PC-3 (cell line): Measurements from ENCODE around the gene PLEKHH1. TPM values are rescaled to one million over a fixed set of nuclear protein-coding genes. Genes with fewer than 3 reads are reported as not detected.
A peak's percentile ranks its signal among the peaks of the same experiment; 100 is the strongest.
"Not testable (repeated sequence)": the region's sequence is repeated elsewhere in the genome, so short reads cannot be mapped to it uniquely, and the experiment has no call there.

Experiments
- ATAC-seq: fragments of 200-7000 bp; cut with Tn5 transposase; 2 replicates; pipeline ENCODE4 v1.9.1; 2020; ENCODE audit warnings: mild to moderate bottlenecking, moderate library complexity
- BruUV-seq: library from RNA; stranded (reverse); fragments of 400-500 nt; replicated peaks from 2 replicates; lab custom pipeline; 2021; lab: Mats Ljungman, UMichigan
- CTCF ChIA-PET: fragments of 300-600 bp; sonication (Branson Sonifier 250); formaldehyde crosslinking; loops from one replicate; lab custom pipeline; 2022; ENCODE audit warnings: antibody characterized with exemption; lab: Charles Lee
- POLR2A ChIA-PET: fragments of 300-600 bp; sonication (Branson Sonifier 250); formaldehyde crosslinking; loops from one replicate; lab custom pipeline; 2022; ENCODE audit warnings: antibody characterized with exemption; ENCODE audit not compliant: unreplicated experiment; lab: Charles Lee
- DNase-seq: peaks from one replicate; pipeline ENCODE4 v3.0.0-alpha.2; 2015
- H2AFZ ChIP-seq: fragments of 300-600 bp; sonication (generic); 2 replicates; pipeline ENCODE4 v1.6.0; 2016; ENCODE audit warnings: antibody characterized with exemption, low read length
- H3F3A ChIP-seq: fragments of 300-600 bp; sonication (generic); one replicate; pipeline ENCODE4 v1.6.0; 2017; ENCODE audit warnings: antibody characterized with exemption, low read length, control low read depth, mild to moderate bottlenecking; ENCODE audit not compliant: unreplicated experiment
- H3K27ac ChIP-seq: fragments of 300-600 bp; sonication (generic); 2 replicates; pipeline ENCODE4 v1.5.1; 2016; ENCODE audit warnings: mild to moderate bottlenecking, low read length
- H3K27me3 ChIP-seq: fragments of 300-600 bp; sonication (generic); 2 replicates; pipeline ENCODE4 v1.6.1; 2016; ENCODE audit warnings: low read length, mixed read lengths
- H3K36me3 ChIP-seq: fragments of 300-600 bp; sonication (generic); 2 replicates; pipeline ENCODE4 v1.6.1; 2016; ENCODE audit warnings: low read depth, mixed run types, low read length, mixed read lengths
- H3K4me1 ChIP-seq: fragments of 300-600 bp; sonication (generic); 2 replicates; pipeline ENCODE4 v1.5.1; 2016; ENCODE audit warnings: low read length; ENCODE audit not compliant: insufficient read depth
- H3K4me2 ChIP-seq: fragments of 300-600 bp; sonication (generic); 2 replicates; pipeline ENCODE4 v1.6.0; 2016; ENCODE audit warnings: low read length
- H3K4me3 ChIP-seq: fragments of 300-600 bp; sonication (generic); 2 replicates; pipeline ENCODE4 v1.5.1; 2016; ENCODE audit warnings: mild to moderate bottlenecking, low read length, mixed read lengths
- H3K79me2 ChIP-seq: fragments of 300-600 bp; sonication (generic); 2 replicates; pipeline ENCODE4 v1.6.1; 2017; ENCODE audit warnings: low read length, mixed read lengths
- H3K9ac ChIP-seq: fragments of 300-600 bp; sonication (generic); 2 replicates; pipeline ENCODE4 v1.6.0; 2016; ENCODE audit warnings: mild to moderate bottlenecking, low read length
- H3K9me2 ChIP-seq: fragments of 300-600 bp; sonication (generic); replicated peaks from 2 replicates; pipeline ENCODE4 v1.6.1; 2016; ENCODE audit warnings: mixed run types, low read length, mixed read lengths
- H3K9me3 ChIP-seq: fragments of 300-600 bp; sonication (generic); 2 replicates; pipeline ENCODE4 v1.6.1; 2016; ENCODE audit warnings: low read length, mixed read lengths
- H4K20me1 ChIP-seq: fragments of 300-600 bp; sonication (generic); 2 replicates; pipeline ENCODE4 v1.6.1; 2016; ENCODE audit warnings: low read length, mixed read lengths
- CTCF ChIP-seq: fragments of 300-600 bp; sonication (generic); conservative IDR thresholded peaks from 2 replicates; pipeline ENCODE4 v1.5.1; 2017; ENCODE audit warnings: antibody characterized with exemption, low read depth, mild to moderate bottlenecking, low read length
- EZH2 ChIP-seq: fragments of 300-600 bp; sonication (generic); IDR thresholded peaks from one replicate; pipeline ENCODE4 v1.6.1; 2017; ENCODE audit warnings: antibody characterized with exemption, mild to moderate bottlenecking, low read length; ENCODE audit not compliant: unreplicated experiment
- EZH2phosphoT487 ChIP-seq: fragments of 300-600 bp; sonication (generic); IDR thresholded peaks from 2 replicates; pipeline ENCODE4 v1.6.1; 2018; ENCODE audit warnings: mild to moderate bottlenecking, antibody characterized with exemption, low read length, borderline replicate concordance
- intact Hi-C: fragments of 100-400 bp; cut with micrococcal nuclease; formaldehyde crosslinking; loops from 2 replicates; pipeline ENCODE4 v1.9.0; 2023
- total RNA-seq: library from RNA; depleted of rRNA; stranded (reverse); fragments of >200 nt; gene quantifications from 2 replicates; pipeline ENCODE4 v1.2.3, GENCODE V29; 2014

PLEKHH1 gene
- total RNA-seq, 1 experiment from 2014 or later, result 11.1 TPM

- Histone ChIP-seq H2AFZ (peak overlapping the region; percentile 85), H3K9ac (peak overlapping the region; percentile 43), H3K9me3 (no peaks in the 10 kb centered on the region), H4K20me1 (no peaks in the 10 kb centered on the region), H3K4me2 (peak overlapping the region; percentile 71), H3K36me3 (no peaks in the 10 kb centered on the region), H3K4me3 (peak overlapping the region; percentile 31; the same call in 1 of the 2 replicates), H3K27ac (peak overlapping the region; percentile 80), H3K9me2 (no peaks in the 10 kb centered on the region), H3K4me1 (peaks cover 31% of the 10 kb centered on the region), H3K79me2 (no peaks in the 10 kb centered on the region), H3F3A (no peaks in the 10 kb centered on the region), H3K27me3 (no peaks in the 10 kb centered on the region)
- CTCF ChIA-PET, result interaction anchor here (1.0 to 1.5 kb wide), 4 partner anchors 44 to 263 kb away, joined by 4 to 11 read pairs (median 5); partner anchors contain the start of gene ATP6V1D
- no peak for TF ChIP-seq EZH2
- TF ChIP-seq EZH2phosphoT487, result no peak
- no peak for TF ChIP-seq CTCF
- intact Hi-C loops, result loop anchor here (1.0 kb wide), 1 partner anchor 45 kb away; no protein-coding TSS in a partner anchor
- POLR2A ChIA-PET, result interaction anchor here (0.6 to 0.8 kb wide), 3 partner anchors 8 to 51 kb away, joined by 3 to 8 read pairs (median 7); no protein-coding TSS in a partner anchor
- no TSS peak for BruUV-seq
- DNase-seq (peak; percentile 79), ATAC-seq (peak; percentile 42)
Measured at GRCh38 chr14:67622675-67623074, 89.6 kb downstream of the PLEKHH1 start.

- Histone ChIP-seq H3K9me3 (no peaks in the 10 kb centered on the region), H3K36me3 (no peaks in the 10 kb centered on the region), H2AFZ (peak overlapping the region; percentile 85), H3K9ac (peak overlapping the region; percentile 43), H3K4me3 (peak overlapping the region; percentile 31; the same call in 1 of the 2 replicates), H3K4me1 (peaks cover 31% of the 10 kb centered on the region), H3K79me2 (no peaks in the 10 kb centered on the region), H3K9me2 (no peaks in the 10 kb centered on the region), H3K27ac (peak overlapping the region; percentile 80), H3K27me3 (no peaks in the 10 kb centered on the region), H4K20me1 (no peaks in the 10 kb centered on the region), H3K4me2 (peak overlapping the region; percentile 71), H3F3A (no peaks in the 10 kb centered on the region)
- BruUV-seq, result TSS peak; percentile 4
- TF ChIP-seq EZH2, result no peak
- no peak for TF ChIP-seq EZH2phosphoT487
- TF ChIP-seq CTCF, result no peak
- ChIA-PET CTCF (interaction anchor here (1.0 to 1.5 kb wide), 4 partner anchors 44 to 263 kb away, joined by 4 to 11 read pairs (median 5); partner anchors contain the start of gene ATP6V1D), POLR2A (interaction anchor here (0.6 to 0.8 kb wide), 3 partner anchors 9 to 51 kb away, joined by 3 to 8 read pairs (median 7); no protein-coding TSS in a partner anchor)
- intact Hi-C loops, result loop anchor here (1.0 kb wide), 1 partner anchor 44 kb away; no protein-coding TSS in a partner anchor
- ATAC-seq (peak; percentile 1; the same call in 1 of the 2 replicates), DNase-seq (peak; percentile 57)
Measured at GRCh38 chr14:67623114-67623513, 90.0 kb downstream of the PLEKHH1 start.

- H3K9me3 ChIP-seq, H3K79me2 ChIP-seq, H3K4me2 ChIP-seq, H3K9me2 ChIP-seq, BruUV-seq, H4K20me1 ChIP-seq, H3K36me3 ChIP-seq, DNase-seq, POLR2A ChIA-PET, H3K27ac ChIP-seq, intact Hi-C loops, CTCF ChIA-PET, H3K9ac ChIP-seq, H3K27me3 ChIP-seq, ATAC-seq, H2AFZ ChIP-seq, H3F3A ChIP-seq, H3K4me3 ChIP-seq: not testable (repeated sequence)
- H3K4me1 ChIP-seq, result peaks cover 20% of the 10 kb centered on the region
Measured at GRCh38 chr14:67626131-67626530, 93.0 kb downstream of the PLEKHH1 start.
